GM12878 (cell line): ENCODE data around the gene OR2W3. TPM values are rescaled to one million over a fixed set of nuclear protein-coding genes. Genes with fewer than 3 reads are reported as not detected.
A peak's percentile ranks its signal among the peaks of the same experiment; 100 is the strongest.

Experiments used
- ATAC-seq: fragments of 200-7000 bp; cut with Tn5 transposase; 3 replicates; pipeline ENCODE4 v1.9.1; 2020; ENCODE audit warnings: mild to moderate bottlenecking, moderate library complexity
- BruUV-seq: library from RNA; stranded (reverse); fragments of 400-500 nt; replicated peaks from 2 replicates; lab custom pipeline; 2021; lab: Mats Ljungman, UMichigan
- CTCF ChIA-PET: fragments of 300-600 bp; sonication (Branson Sonifier 250); formaldehyde crosslinking; extraction: SDS; loops from one replicate; lab custom pipeline; 2021; ENCODE audit warnings: inconsistent platforms; lab: Yijun Ruan, JAX
- POLR2A ChIA-PET: fragments of 350-600 bp; formaldehyde crosslinking; extraction: SDS; loops from one replicate; lab custom pipeline; 2021; ENCODE audit warnings: inconsistent platforms; lab: Charles Lee
- RAD21 ChIA-PET: fragments of 300-600 bp; sonication (Branson Sonifier 250); formaldehyde crosslinking; loops from one replicate; lab custom pipeline; 2023; ENCODE audit warnings: antibody characterized with exemption; ENCODE audit not compliant: unreplicated experiment; lab: Charles Lee
- SMC1A ChIA-PET: fragments of 300-600 bp; sonication (Branson Sonifier 250); formaldehyde crosslinking; loops from one replicate; lab custom pipeline; 2023; ENCODE audit not compliant: unreplicated experiment, uncharacterized antibody; lab: Charles Lee
- DNase-seq: peaks from one replicate; pipeline ENCODE4 v3.0.0-alpha.2; 2011; ENCODE audit warnings: low read depth, low spot score
- FAIRE-seq: peaks from 3 replicates; lab custom pipeline; 2011; peaks lifted over from hg19 to GRCh38; lab: Jason Lieb, UNC
- H2AFZ ChIP-seq: 2 replicates; pipeline ENCODE4 v1.6.0; 2011; ENCODE audit warnings: low read depth, low read length, control low read depth; ENCODE audit not compliant: control insufficient read depth
- H3K27ac ChIP-seq: 2 replicates; pipeline ENCODE4 v1.5.1; 2011; ENCODE audit warnings: control low read depth; ENCODE audit not compliant: control insufficient read depth, insufficient read depth
- H3K27me3 ChIP-seq, 2 experiments: replicated peaks in 1 of 2; 2 replicates each; pipeline versions ENCODE4 v1.6.0 to v1.6.1; 2011; ENCODE audit warnings: low read length in 1 of 2; ENCODE audit not compliant: control insufficient read depth in 2 of 2, insufficient read depth in 2 of 2
- H3K36me3 ChIP-seq, 2 experiments: 2 replicates each; pipeline ENCODE4 v1.5.1; 2011; ENCODE audit warnings: low read length in 1 of 2; ENCODE audit not compliant: control insufficient read depth in 2 of 2, insufficient read depth in 2 of 2
- H3K4me1 ChIP-seq: 2 replicates; pipeline ENCODE4 v1.6.1; 2011; ENCODE audit warnings: mild to moderate bottlenecking, low read length, moderate library complexity, mixed read lengths; ENCODE audit not compliant: control insufficient read depth, insufficient read depth
- H3K4me2 ChIP-seq: 2 replicates; pipeline ENCODE4 v1.6.0; 2011; ENCODE audit warnings: control low read depth; ENCODE audit not compliant: control insufficient read depth, insufficient read depth
- H3K4me3 ChIP-seq: fragments of 200-600 bp; sonication (generic); 2 replicates; pipeline ENCODE4 v1.5.1; 2016
- H3K79me2 ChIP-seq: 2 replicates; pipeline ENCODE4 v1.6.0; 2011; ENCODE audit warnings: low read length; ENCODE audit not compliant: control insufficient read depth, insufficient read depth
- H3K9ac ChIP-seq: 2 replicates; pipeline ENCODE4 v1.8.0; 2011; ENCODE audit warnings: low read length, control low read depth, mixed read lengths; ENCODE audit not compliant: control insufficient read depth, insufficient read depth
- H3K9me3 ChIP-seq: replicated peaks from 3 replicates; pipeline ENCODE4 v1.5.1; 2011; ENCODE audit warnings: mild to moderate bottlenecking, low read length; ENCODE audit not compliant: control insufficient read depth, insufficient read depth
- H4K20me1 ChIP-seq: 2 replicates; pipeline ENCODE4 v1.6.0; 2011; ENCODE audit not compliant: control insufficient read depth, insufficient read depth
- CUX1 ChIP-seq: IDR thresholded peaks from 2 replicates; pipeline ENCODE4 v1.6.1; 2012; ENCODE audit warnings: improper control_type of control experiment, low read depth, low read length; ENCODE audit not compliant: insufficient replicate concordance
- DPF2 ChIP-seq: fragments of 450-650 bp; IDR thresholded peaks from 2 replicates; pipeline ENCODE4 v1.6.1; 2017; ENCODE audit warnings: mild to moderate bottlenecking
- JUND ChIP-seq: IDR thresholded peaks from 2 replicates; pipeline ENCODE4 v1.6.1; 2012; ENCODE audit warnings: low read depth, mild to moderate bottlenecking, low read length, improper control_type of control experiment, moderate library complexity
- KDM1A ChIP-seq: fragments of 200-600 bp; sonication (generic); IDR thresholded peaks from 2 replicates; pipeline ENCODE4 v1.6.1; 2016; ENCODE audit warnings: borderline replicate concordance
- PAX8 ChIP-seq: fragments of 450-650 bp; IDR thresholded peaks from 2 replicates; pipeline ENCODE4 v1.6.1; 2017; ENCODE audit warnings: mild to moderate bottlenecking, moderate library complexity
- ZBTB40 ChIP-seq: fragments of 450-650 bp; IDR thresholded peaks from 2 replicates; pipeline ENCODE4 v1.6.1; 2016; ENCODE audit warnings: mild to moderate bottlenecking, moderate library complexity, borderline replicate concordance
- ZNF207 ChIP-seq: fragments of 450-650 bp; IDR thresholded peaks from 2 replicates; pipeline ENCODE4 v1.6.1; 2014; ENCODE audit warnings: antibody characterized with exemption, mild to moderate bottlenecking, borderline replicate concordance
- WGBS: methylation state at CpG from one replicate; pipeline ENCODE4 v1.1.6; 2016; ENCODE audit warnings: low lambda C conversion rate; ENCODE audit not compliant: insufficient replicate concordance, insufficient coverage; ENCODE audit errors: missing lambda C conversion rate; 5-methylcytosine and 5-hydroxymethylcytosine counted together
- in situ Hi-C: fragments of 300-500 bp; cut with MboI; formaldehyde crosslinking; loops from 9 replicates; pipeline ENCODE4 v1.14.3; 2018; ENCODE audit warnings: mixed read lengths
- intact Hi-C: fragments of 100-400 bp; cut with micrococcal nuclease; formaldehyde crosslinking; loops from one replicate; pipeline ENCODE4 v1.14.2; 2022; ENCODE audit not compliant: unreplicated experiment
- polyA plus RNA-seq, 11 experiments: library from polyadenylated mRNA; depleted of rRNA in 4 of 11; unstranded in 6 of 11; stranded (reverse) in 5 of 11; fragments of >200 nt; fragmentation: Nextera tagmentation in 4 of 11; fragmentation: Illumina TruSeq in 1 of 11; extraction: Ambion mirVana in 4 of 11; extraction: Trizol in 1 of 11; gene quantifications; 1 replicate in 1 of 11; 2 replicates in 10 of 11; pipeline versions ENCODE4 v1.2.1 to v1.2.3, GENCODE V29; 2011 to 2016; ENCODE audit warnings: inconsistent platforms in 2 of 11, missing spikeins in 2 of 11, low read depth in 1 of 11
- total RNA-seq, 4 experiments: library from RNA; depleted of rRNA in 3 of 4; stranded (reverse); fragments of >200 nt in 3 of 4; fragmentation: Illumina TruSeq in 1 of 4; extraction: Trizol in 1 of 4; gene quantifications; 2 replicates each; pipeline versions ENCODE4 v1.2.1 to v1.2.3, GENCODE V29; 2013 to 2021
- TF ChIP-seq, protein P1 (sequence below): IDR thresholded peaks from 2 replicates; pipeline ENCODE4 v1.6.1; 2012; ENCODE audit warnings: low read depth, low read length, improper control_type of control experiment

OR2W3 gene
- total and polyA plus RNA-seq, 10 of the 15 experiments (the other 5 are each of a cell fraction or from before 2014, with no cell fraction given): not detected

DNA sequence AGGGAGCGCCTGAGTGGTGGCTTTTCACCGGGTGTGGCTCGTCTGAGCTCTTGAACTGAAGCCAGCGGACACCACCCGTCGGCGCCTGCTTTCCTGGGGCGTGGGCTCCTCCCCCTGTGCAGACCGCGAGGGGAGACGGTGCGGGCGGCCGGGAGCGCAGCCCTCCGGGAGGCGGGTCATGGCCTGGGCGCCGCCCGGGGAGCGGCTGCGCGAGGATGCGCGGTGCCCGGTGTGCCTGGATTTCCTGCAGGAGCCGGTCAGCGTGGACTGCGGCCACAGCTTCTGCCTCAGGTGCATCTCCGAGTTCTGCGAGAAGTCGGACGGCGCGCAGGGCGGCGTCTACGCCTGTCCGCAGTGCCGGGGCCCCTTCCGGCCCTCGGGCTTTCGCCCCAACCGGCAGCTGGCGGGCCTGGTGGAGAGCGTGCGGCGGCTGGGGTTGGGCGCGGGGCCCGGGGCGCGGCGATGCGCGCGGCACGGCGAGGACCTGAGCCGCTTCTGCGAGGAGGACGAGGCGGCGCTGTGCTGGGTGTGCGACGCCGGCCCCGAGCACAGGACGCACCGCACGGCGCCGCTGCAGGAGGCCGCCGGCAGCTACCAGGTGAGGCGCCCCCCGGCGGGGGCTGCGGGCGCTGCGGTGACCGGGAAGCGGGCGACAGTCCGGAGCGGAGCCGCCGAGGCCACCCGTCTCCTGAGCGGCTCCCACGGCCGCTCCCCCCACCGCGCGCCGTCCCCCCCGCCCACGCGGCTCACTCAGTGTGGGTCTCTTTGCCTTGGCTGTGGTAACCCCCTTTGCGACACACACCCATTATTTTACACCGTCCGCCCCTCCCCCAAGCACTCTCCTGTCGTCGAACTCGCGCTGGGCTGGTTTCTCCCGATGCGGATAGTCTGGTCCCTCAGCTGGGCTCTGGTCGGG is 38.1 kb upstream of the OR2W3 start, which contains the start of gene TRIM58:
TRIM58 (plus strand) TSS at position 119 of the 916 bp plus-strand sequence; CDS start at position 179, 60 bp downstream.
- BruUV-seq: no TSS peak
- ChIA-PET SMC1A (no interaction called here), POLR2A (no interaction called here), CTCF (no interaction called here), RAD21 (no interaction called here)
- H3K36me3 ChIP-seq: no peaks in the 10 kb centered on the region
- FAIRE-seq (no peak), DNase-seq (no peak), ATAC-seq (peak; percentile 47)
- H3K79me2 ChIP-seq: no peaks in the 10 kb centered on the region
- TF ChIP-seq CUX1 (no peak), PAX8 (no peak), ZNF207 (no peak), DPF2 (no peak), ZBTB40 (no peak), KDM1A (no peak), JUND (no peak)
- TF ChIP-seq, protein P1, sequence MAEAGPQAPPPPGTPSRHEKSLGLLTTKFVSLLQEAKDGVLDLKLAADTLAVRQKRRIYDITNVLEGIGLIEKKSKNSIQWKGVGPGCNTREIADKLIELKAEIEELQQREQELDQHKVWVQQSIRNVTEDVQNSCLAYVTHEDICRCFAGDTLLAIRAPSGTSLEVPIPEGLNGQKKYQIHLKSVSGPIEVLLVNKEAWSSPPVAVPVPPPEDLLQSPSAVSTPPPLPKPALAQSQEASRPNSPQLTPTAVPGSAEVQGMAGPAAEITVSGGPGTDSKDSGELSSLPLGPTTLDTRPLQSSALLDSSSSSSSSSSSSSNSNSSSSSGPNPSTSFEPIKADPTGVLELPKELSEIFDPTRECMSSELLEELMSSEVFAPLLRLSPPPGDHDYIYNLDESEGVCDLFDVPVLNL: no peak
- in situ Hi-C loops: no loop called here
- WGBS: 12% methylated on average over 56 of the region's 109 CpGs
- no peaks in the 10 kb centered on the region for H4K20me1 ChIP-seq
- no peak within 1 kb of the TSS for H3K4me3 ChIP-seq
- no peak within 1 kb of the TSS for H3K9ac ChIP-seq
- no peak within 1 kb of the TSS for H2AFZ ChIP-seq
- H3K4me2 ChIP-seq: no peak within 1 kb of the TSS
- intact Hi-C loops: no loop called here
- no peaks in the 10 kb centered on the region for H3K4me1 ChIP-seq
- no peak within 1 kb of the TSS for H3K27ac ChIP-seq
- peaks cover 1 to 5% of the 10 kb centered on the region in 2 experiments; a peak in 3 of 4 replicates for H3K27me3 ChIP-seq
- no peaks in the 10 kb centered on the region for H3K9me3 ChIP-seq
